Measurements from ENCODE around the gene DLGAP4.

GRCh38 chr20:36273414-36274180 is 32.5 kb upstream of the DLGAP4 start:
- TF ChIP-seq CTCF (IDR thresholded peaks at IDR 0.05; ENCODE audit: insufficient read depth, low read length) (no peak), REST (IDR thresholded peaks at IDR 0.05; ENCODE audit: insufficient replicate concordance, low read depth) (no peak)
